GM21447 (cell line): Measurements from ENCODE around the gene GSTM2.

Experiments
- ATAC-seq: cut with Tn5 transposase; IDR thresholded peaks from one replicate; pipeline ENCODE4 v1.9.1; 2021; ENCODE audit not compliant: unreplicated experiment

The GSTM2 gene

GRCh38 chr1:109667452-109668122, at the start of gene GSTM2:
GSTM2 (plus strand) TSS chr1:109668057; CDS start chr1:109668116, 59 bp downstream.
- ATAC-seq, result peak; percentile 91

GRCh38 chr1:109618661-109619575, 48.9 kb upstream of the GSTM2 start:
- ATAC-seq, result no peak

- ATAC-seq, result peak; percentile 49
Observed at GRCh38 chr1:109619576-109620400, 48.1 kb upstream of the GSTM2 start, which contains the start of the genes AMPD2 and GNAT2. AMPD2 (plus strand) TSS chr1:109619837; CDS start chr1:109621176, 1,339 bp downstream. GNAT2 (minus strand) TSS chr1:109619616; CDS start chr1:109612870, 6,746 bp downstream.

DNA sequence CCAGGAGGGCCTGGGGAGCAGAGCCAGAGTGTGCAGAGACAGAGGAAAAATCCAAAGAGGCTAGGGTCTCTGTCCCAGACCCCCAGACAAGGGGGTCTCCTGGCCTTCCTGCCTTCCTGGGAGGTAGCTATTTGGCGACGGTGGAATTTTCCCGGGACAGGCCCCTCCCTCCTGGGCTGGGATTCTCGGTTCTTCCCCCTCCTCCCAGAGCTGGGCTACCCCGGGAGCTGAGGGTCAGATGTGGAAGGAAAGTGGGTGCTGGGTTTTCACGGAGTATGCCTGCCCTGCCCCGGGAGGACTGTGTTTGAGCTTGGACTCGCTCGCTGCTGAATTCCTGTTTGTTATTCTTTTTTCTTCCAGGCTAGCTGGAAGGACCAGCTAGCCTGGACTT, 47.5 kb upstream of the GSTM2 start:
- ATAC-seq, result peak; percentile 0

- ATAC-seq, result peak; percentile 70
Observed at GRCh38 chr1:109620841-109621286, 47.0 kb upstream of the GSTM2 start.

- ATAC-seq, result no peak
Observed at GRCh38 chr1:109621379-109622136, 46.3 kb upstream of the GSTM2 start.

DNA sequence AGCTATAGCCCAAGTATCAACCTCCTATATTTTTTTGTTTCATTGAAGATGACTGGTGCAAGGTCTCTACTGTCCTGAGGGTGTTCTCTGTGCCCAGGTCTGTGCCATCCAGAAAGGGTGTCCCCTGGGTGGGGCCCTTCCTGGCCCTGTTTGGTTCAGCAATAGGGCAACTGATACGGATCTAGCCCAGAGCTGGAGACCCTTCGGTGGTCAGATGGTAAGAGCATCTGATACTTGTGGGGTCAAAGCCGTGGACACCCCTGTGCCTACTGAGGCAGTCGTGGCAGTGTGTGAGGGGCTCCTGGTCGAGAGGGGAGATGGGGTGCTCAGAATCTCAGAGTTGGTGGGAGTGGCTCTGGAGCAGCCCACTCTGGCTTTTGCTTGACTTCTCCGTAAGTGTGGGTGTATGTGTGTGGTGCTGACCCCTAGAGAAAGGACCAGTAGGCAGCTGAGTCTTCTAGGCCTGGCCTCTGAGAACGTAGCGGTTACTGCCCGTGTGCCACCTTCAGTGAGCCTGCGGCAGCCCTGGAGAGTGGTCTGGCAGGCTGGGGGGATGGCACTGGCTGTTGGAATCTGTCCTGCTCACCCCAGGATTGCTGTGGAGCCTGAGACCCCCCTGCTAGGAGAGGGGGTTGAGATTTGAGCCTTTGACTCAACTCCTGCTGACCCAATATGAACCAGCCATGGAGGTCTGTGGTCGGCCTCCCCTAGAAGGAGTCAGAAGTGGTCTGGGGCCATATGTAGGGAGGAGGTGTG, 45.5 kb upstream of the GSTM2 start:
- no peak for ATAC-seq

DNA sequence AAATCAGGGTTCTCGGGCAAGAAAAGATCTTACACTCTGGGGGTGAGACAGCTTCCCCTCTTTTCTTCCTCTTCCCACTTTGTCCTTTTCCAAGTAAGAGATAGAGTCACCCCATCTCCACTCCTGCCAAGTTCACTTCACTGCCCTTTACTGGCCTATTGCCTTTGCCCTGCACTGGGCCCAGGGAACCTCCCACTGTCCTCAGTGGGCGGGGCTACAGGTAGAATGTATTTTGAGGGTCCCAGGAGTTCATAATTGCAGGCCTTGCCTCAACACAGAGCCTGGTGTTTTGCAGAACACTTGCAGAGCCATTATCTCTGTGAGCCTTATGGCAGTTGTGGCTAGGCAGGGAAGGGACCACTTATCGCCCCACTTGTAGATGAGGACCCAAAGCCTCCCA, 45.0 kb upstream of the GSTM2 start:
- no peak for ATAC-seq

- ATAC-seq, result no peak
Observed at GRCh38 chr1:109623601-109624161, 44.2 kb upstream of the GSTM2 start.

DNA sequence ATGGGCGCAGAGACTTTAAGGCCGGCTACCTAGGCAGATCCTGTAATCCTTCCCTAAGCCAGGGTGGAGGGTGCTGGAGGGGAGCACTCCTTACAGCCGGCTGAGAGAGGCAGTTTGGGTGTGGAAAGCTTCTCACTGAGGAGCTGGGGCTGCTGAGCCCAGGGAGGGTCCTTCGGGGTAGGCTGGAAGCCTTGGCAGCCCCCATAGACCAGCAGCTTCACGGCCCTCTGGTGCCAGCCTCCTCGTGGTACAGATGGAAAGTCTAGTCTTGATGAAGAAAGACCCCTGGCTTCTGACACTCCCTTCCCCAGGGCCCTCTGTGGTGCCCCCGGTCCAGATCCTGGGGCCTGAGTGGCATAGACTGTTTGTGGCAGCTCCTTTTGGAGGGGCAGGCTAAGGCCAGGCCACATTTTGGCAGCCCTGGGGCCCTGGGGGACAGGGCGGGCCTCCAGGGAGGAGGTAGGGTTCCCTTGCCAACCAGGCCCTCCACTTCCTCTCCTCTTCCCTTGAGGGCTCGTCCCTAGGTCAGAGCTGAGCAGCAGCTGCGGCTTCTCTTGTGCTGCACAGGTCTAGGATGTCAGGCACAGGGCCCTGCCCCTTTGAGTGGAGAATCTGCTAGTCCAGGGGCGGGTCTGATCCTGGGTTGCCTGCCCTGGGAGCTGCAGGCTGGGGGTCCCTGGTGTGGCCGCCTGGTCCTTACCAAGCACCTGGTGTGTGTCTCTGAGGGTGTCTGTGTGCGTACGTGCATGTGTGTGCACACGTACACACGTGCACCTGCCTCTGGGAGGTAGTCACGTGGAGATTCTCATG, 43.5 kb upstream of the GSTM2 start:
- peak; percentile 34 for ATAC-seq

DNA sequence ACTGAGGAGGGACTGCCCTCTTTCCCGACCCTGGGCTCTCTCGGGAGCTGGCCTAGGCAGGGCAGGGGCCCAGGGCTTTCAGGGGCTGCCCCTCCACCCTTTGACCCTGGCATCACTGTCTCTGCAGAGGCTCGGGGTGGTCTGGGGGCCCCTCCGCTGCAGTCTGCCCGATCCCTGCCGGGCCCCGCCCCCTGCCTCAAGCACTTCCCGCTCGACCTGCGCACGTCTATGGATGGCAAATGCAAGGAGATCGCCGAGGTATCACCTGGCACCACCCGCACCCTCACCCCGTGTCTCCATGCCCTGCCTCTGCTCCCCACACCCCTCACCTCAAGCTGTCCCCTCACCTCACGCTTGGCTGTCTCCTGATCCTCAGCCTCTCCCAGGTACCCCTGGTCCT, 42.7 kb upstream of the GSTM2 start:
- ATAC-seq, result no peak

DNA sequence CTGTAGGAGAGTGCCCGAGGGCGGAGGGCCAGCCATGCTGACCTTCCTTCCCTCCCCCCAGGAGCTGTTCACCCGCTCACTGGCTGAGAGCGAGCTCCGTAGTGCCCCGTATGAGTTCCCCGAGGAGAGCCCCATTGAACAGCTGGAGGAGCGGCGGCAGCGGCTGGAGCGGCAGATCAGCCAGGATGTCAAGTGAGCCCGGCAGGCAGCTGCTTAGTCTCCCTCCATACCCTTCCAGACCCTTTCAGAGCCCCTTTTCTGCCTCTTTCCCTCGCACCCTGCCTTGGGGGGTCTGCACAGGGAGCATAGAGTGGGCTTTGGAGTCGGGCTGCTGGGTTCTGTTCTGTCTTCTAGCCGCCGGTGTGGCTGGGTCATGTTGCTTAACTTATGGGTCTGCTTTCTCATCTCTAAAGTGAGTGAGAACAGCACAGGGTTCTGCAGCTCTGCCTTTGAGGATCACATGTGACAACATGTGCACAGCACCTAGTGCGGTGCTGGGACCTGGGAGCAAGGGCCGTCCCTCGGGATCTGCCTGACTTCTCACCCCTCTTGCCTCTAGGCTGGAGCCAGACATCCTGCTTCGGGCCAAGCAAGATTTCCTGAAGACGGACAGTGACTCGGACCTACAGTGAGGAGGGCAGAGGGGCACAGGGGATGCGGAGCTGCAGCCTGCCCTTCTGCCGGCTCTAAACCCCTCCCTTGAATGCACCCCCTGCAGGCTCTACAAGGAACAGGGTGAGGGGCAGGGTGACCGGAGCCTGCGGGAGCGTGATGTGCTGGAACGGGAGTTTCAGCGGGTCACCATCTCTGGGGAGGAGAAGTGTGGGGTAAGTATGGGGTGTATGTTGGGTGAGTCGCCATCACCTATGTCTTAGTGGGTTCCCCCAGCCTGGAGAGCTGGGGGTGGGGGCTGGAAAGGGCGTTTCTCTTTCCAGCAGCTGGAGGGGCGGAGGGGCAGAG, 42.0 kb upstream of the GSTM2 start:
- ATAC-seq, result no peak

GRCh38 chr1:109626682-109627408, 41.0 kb upstream of the GSTM2 start:
- no peak for ATAC-seq

DNA sequence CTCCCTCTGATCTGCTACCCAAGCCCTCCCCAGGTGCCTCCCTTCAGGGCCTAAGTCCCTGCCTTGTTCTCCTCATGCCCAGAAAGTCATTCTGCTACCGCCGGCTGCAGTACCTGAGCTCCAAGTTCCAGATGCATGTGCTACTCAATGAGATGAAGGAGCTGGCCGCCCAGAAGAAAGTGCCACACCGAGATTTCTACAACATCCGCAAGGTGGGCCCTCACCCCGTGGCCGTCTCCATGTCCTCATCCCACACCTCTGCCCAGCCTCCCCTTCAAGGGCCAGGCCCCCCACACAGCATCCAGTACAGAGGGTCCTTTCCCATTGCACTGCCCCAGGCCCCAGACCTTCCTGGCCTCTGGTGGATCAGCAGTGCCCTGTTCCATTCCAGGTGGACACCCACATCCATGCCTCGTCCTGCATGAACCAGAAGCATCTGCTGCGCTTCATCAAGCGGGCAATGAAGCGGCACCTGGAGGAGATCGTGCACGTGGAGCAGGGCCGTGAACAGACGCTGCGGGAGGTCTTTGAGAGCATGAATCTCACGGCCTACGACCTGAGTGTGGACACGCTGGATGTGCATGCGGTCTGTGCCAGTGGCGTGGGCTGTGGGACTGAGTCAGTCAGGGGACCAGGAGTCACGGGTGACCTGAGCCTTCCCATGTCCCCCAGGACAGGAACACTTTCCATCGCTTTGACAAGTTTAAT, 40.0 kb upstream of the GSTM2 start:
- no peak for ATAC-seq

DNA sequence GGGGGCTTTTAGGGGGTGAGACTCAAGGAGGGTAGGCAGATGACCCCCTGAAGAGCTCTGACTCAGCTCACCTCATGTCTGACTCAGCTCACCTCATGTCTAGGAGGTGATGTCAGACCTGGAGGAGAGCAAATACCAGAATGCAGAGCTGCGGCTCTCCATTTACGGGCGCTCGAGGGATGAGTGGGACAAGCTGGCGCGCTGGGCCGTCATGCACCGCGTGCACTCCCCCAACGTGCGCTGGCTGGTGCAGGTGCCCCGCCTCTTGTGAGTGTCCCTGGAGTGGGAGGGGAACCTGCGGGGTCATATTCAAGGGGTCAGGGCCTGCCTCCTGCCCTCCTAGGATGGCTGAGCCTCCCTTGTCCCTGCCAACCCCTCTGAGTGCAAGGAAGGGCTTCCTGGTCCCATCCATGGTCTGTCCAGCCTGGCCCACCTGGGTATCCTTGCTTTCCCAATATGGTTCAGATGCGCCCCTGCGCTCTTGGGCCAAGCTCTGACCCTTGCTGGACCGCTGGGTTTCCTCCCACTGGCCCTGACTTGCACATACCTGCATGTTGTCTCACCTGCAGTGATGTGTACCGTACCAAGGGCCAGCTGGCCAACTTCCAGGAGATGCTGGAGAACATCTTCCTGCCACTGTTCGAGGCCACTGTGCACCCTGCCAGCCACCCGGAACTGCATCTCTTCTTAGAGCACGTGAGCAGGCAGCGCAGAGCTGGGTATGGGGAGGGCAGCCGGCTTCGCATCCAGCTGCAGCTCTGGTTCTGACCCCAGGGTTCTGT, 39.1 kb upstream of the GSTM2 start:
- no peak for ATAC-seq
